ENCODE results near the gene ANKRD33B. TPM values are rescaled to one million over a fixed set of nuclear protein-coding genes. Genes with fewer than 3 reads are reported as not detected.

Gene ANKRD33B
- total and polyA plus RNA-seq, 9 of the 15 experiments (the other 6 are each of a cell fraction or from before 2014, with no cell fraction given) = 0.10 to 1.7 (median 0.40) TPM

DNA sequence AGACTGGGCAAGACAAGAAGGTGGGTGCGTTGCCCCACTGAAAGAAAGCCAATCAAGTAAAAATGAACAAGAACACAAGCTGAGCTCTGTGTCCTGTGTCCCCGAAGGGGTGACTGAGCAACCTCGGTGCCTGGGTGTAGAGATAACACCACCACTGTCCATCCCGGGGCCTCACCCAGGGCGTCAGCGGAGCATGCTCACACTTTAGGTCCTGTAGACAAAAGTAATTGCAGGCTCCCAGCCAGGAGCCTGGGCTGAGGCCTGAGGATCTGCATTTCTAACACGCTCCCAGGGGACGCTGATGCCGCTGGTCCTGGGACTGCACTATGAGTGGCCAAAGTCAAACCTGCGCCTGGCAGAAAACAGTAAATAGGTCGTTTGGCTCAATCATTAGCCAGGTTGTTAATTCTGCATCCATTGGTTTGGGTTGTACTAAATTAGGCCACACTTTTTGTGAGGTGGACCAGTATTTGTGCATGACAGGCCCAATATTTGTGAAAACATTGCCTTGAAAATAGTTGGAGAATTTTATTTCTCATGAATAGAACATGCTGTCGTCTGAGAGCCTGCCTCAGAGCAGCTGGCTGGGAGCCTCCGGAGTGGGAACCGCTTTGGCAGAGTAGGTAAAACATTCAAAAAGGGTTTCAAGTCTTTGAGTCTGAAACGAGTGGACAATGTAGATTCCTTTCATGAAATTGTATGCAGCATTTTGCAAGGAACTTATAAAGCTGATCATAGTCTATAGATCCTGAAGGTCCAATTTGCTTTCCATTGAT, 38.3 kb downstream of the ANKRD33B start (continued):
- TF ChIP-seq JUND (IDR thresholded peaks at IDR 0.05; ENCODE audit: borderline replicate concordance, low read depth, low read length) = peak; percentile 77
- peak; percentile 57; the same call in 1 of the 3 replicates for TF ChIP-seq JUND (tag; IDR thresholded peaks at IDR 0.05; ENCODE audit: borderline replicate concordance, low read depth, low read length)
- peak; percentile 59 for TF ChIP-seq MEIS2 (IDR thresholded peaks at IDR 0.05; ENCODE audit: partially characterized antibody)
- no peak for TF ChIP-seq MED1 (CRISPR knock-in tag; IDR thresholded peaks at IDR 0.05; ENCODE audit: borderline replicate concordance)
- no peak for TF ChIP-seq ZBTB49 (CRISPR knock-in tag; IDR thresholded peaks at IDR 0.05; ENCODE audit: borderline replicate concordance)
- peak; percentile 80 for TF ChIP-seq MTA2 (IDR thresholded peaks at IDR 0.05; ENCODE audit: low read depth)
- peak; percentile 88 for TF ChIP-seq NFIC (IDR thresholded peaks at IDR 0.05)
- TF ChIP-seq MAFF (IDR thresholded peaks at IDR 0.05; ENCODE audit: low read length) = peak; percentile 36; the same call in 1 of the 2 replicates
- 0 out of 2 replicates have a peak, but pooled peaks have one; percentile 26 for TF ChIP-seq ZNF584 (CRISPR knock-in tag; IDR thresholded peaks at IDR 0.05; ENCODE audit: low read depth)
- TF ChIP-seq CBX3 (IDR thresholded peaks at IDR 0.05; ENCODE audit: borderline replicate concordance in 1 of 2, low read length in 2 of 2) = peak in 1 of 2 experiments; percentile 73; a peak in 2 of 3 replicates
- TF ChIP-seq RBM34 (IDR thresholded peaks at IDR 0.05; ENCODE audit: borderline replicate concordance, insufficient read depth, low read length) = no peak
- TF ChIP-seq ZNF217 (CRISPR knock-in tag; IDR thresholded peaks at IDR 0.05) = no peak
- 0 out of 2 replicates have a peak, but pooled peaks have one; percentile 75 for TF ChIP-seq CBX1 (IDR thresholded peaks at IDR 0.05; ENCODE audit: low read depth)
- TF ChIP-seq ZNF699 (CRISPR knock-in tag; IDR thresholded peaks at IDR 0.05; ENCODE audit: insufficient replicate concordance) = no peak
- no peak for TF ChIP-seq KDM5B (IDR thresholded peaks at IDR 0.05; ENCODE audit: insufficient replicate concordance, low read depth, low read length)
- peak; percentile 57; the same call in 1 of the 2 replicates for TF ChIP-seq MITF (IDR thresholded peaks at IDR 0.05)
- TF ChIP-seq ELF4 (CRISPR knock-in tag; IDR thresholded peaks at IDR 0.05) = no peak
- TF ChIP-seq, protein P1, sequence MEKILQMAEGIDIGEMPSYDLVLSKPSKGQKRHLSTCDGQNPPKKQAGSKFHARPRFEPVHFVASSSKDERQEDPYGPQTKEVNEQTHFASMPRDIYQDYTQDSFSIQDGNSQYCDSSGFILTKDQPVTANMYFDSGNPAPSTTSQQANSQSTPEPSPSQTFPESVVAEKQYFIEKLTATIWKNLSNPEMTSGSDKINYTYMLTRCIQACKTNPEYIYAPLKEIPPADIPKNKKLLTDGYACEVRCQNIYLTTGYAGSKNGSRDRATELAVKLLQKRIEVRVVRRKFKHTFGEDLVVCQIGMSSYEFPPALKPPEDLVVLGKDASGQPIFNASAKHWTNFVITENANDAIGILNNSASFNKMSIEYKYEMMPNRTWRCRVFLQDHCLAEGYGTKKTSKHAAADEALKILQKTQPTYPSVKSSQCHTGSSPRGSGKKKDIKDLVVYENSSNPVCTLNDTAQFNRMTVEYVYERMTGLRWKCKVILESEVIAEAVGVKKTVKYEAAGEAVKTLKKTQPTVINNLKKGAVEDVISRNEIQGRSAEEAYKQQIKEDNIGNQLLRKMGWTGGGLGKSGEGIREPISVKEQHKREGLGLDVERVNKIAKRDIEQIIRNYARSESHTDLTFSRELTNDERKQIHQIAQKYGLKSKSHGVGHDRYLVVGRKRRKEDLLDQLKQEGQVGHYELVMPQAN (IDR thresholded peaks at IDR 0.05; ENCODE audit: borderline replicate concordance) = no peak
- TF ChIP-seq, protein P2, sequence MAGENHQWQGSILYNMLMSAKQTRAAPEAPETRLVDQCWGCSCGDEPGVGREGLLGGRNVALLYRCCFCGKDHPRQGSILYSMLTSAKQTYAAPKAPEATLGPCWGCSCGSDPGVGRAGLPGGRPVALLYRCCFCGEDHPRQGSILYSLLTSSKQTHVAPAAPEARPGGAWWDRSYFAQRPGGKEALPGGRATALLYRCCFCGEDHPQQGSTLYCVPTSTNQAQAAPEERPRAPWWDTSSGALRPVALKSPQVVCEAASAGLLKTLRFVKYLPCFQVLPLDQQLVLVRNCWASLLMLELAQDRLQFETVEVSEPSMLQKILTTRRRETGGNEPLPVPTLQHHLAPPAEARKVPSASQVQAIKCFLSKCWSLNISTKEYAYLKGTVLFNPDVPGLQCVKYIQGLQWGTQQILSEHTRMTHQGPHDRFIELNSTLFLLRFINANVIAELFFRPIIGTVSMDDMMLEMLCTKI (IDR thresholded peaks at IDR 0.05; ENCODE audit: partially characterized antibody) = no peak
- TF ChIP-seq HNRNPLL (IDR thresholded peaks at IDR 0.05; ENCODE audit: low read depth, low read length, poor library complexity, severe bottlenecking) = peak; percentile 21

All from K562 (cell line).